Uterus (tissue), 4 donors: Measurements from ENCODE around the gene RHBDL2. TPM values are rescaled to one million over a fixed set of nuclear protein-coding genes. Genes with fewer than 3 reads are reported as not detected.
"Not testable (repeated sequence)": the region's sequence is repeated elsewhere in the genome, so short reads cannot be mapped to it uniquely, and the experiment has no call there.

Experiments
- DNase-seq, 2 donors: peaks; one replicate each; pipeline ENCODE4 v3.0.0-alpha.2; 2019 to 2020
- H3K27ac ChIP-seq, 2 donors: fragments of 200-600 bp; sonication (generic); 1 replicate in 1 of 2; 2 replicates in 1 of 2; pipeline ENCODE4 v1.5.1; 2016 to 2018
- H3K27me3 ChIP-seq, 2 donors: fragments of 200-600 bp; sonication (generic); one replicate each; pipeline ENCODE4 v1.5.1; 2018 to 2019; ENCODE audit warnings: control low read depth in 1 of 2
- H3K36me3 ChIP-seq, 2 donors: fragments of 200-600 bp; sonication (generic); one replicate each; pipeline ENCODE4 v1.5.1; 2019; ENCODE audit warnings: control low read depth in 1 of 2
- H3K4me1 ChIP-seq, 2 donors: fragments of 200-600 bp; sonication (generic); one replicate each; pipeline ENCODE4 v1.5.1; 2018 to 2019; ENCODE audit warnings: control low read depth in 1 of 2
- H3K4me3 ChIP-seq, 2 donors: fragments of 200-600 bp; sonication (generic); 1 replicate in 1 of 2; 2 replicates in 1 of 2; pipeline ENCODE4 v1.5.1; 2018 to 2019; ENCODE audit warnings: mild to moderate bottlenecking in 1 of 2
- H3K9me3 ChIP-seq, 2 donors: fragments of 200-600 bp; sonication (generic); one replicate each; pipeline ENCODE4 v1.5.1; 2019; ENCODE audit warnings: control low read depth in 1 of 2
- CTCF ChIP-seq, 4 experiments: fragments of 200-600 bp in 2 of 4; fragments of 450-650 bp in 2 of 4; sonication (generic) in 2 of 4; IDR thresholded peaks; one replicate each; pipeline ENCODE4 v1.5.1; 2016 to 2019; ENCODE audit warnings: antibody characterized with exemption in 4 of 4, mild to moderate bottlenecking in 2 of 4, moderate library complexity in 1 of 4
- POLR2A ChIP-seq, 2 donors: fragments of 450-650 bp; IDR thresholded peaks; one replicate each; pipeline ENCODE4 v1.6.1; 2016; ENCODE audit warnings: antibody characterized with exemption in 2 of 2, mild to moderate bottlenecking in 1 of 2, moderate library complexity in 1 of 2
- intact Hi-C: fragments of 100-400 bp; cut with DNase I; formaldehyde crosslinking; loops from one replicate; pipeline ENCODE4 v1.15.1; 2023; ENCODE audit warnings: low total_unique reads
- total RNA-seq, 4 donors: library from RNA; depleted of rRNA in 3 of 4; stranded (reverse); fragments of >200 nt in 3 of 4; gene quantifications; one replicate each; pipeline versions ENCODE4 v1.1.0 to v1.2.4, GENCODE V29; 2014 to 2023
- donor health status: DM: yes; HTN: yes; CAD: no.

The RHBDL2 gene
- total RNA-seq, 4 donors from 2014 or later: 1.2 TPM; not detected in 3

DNA sequence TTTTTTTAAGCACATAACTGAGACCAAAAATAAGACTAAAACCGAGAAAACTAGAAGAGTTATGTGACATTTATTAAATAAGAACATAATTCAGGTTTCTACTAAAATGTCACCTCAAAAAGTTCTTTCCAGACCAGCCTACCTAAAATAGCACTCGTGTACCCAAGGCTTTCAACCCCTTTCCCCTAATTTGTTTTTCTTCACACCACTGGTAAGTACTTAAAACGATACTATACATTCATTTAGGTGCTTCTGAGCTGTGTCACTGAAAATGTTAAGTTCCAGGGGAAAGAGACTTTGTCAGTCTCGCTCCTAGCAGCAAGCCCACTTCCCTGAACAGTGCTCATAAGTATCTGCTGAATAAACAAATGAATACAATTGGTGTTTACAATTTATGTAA lies 88.8 kb downstream of the RHBDL2 start:
- H3K9me3 ChIP-seq: no peaks in the 10 kb centered on the region
- TF ChIP-seq POLR2A (IDR thresholded peaks at IDR 0.05) (no peak), CTCF (IDR thresholded peaks at IDR 0.05) (no peak)
- H3K4me3 ChIP-seq: no peak overlapping the region
- DNase-seq: no peak
- no peaks in the 10 kb centered on the region for H3K27me3 ChIP-seq
- H3K36me3 ChIP-seq: no peaks in the 10 kb centered on the region
- H3K4me1 ChIP-seq: peaks cover 0 to 3% of the 10 kb centered on the region in 2 donors
- no peak overlapping the region for H3K27ac ChIP-seq
- intact Hi-C loops: no loop called here

DNA sequence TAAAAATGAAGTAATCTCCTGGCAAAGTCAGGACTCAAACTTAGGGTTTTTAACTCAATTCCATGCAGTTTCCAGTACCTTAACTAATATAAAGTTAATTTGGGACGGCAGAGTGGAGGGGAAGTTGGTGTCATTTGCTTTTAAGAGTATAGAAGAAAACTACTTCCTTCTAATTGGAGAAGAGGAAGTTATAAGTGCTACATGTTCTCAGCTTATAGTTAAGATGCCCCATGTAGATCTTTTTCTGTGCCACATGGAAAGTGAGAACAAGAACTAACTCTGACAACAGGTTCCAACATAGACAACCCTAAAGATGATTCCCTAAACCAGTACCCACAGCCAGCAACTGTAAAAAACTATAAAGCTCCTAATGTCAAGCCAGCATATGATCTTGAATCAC lies 93.6 kb downstream of the RHBDL2 start:
- Histone ChIP-seq H3K4me1 (no peaks in the 10 kb centered on the region), H3K9me3 (no peaks in the 10 kb centered on the region), H3K36me3 (no peaks in the 10 kb centered on the region), H3K4me3 (no peak overlapping the region), H3K27ac (no peak overlapping the region), H3K27me3 (no peaks in the 10 kb centered on the region)
- intact Hi-C loops: no loop called here
- DNase-seq: no peak
- no peak for TF ChIP-seq CTCF (IDR thresholded peaks at IDR 0.05)

GRCh38 chr1:38846210-38846609 lies 95.4 kb downstream of the RHBDL2 start:
- Histone ChIP-seq H3K4me1 (no peaks in the 10 kb centered on the region), H3K27ac (no peak overlapping the region), H3K36me3 (no peaks in the 10 kb centered on the region), H3K4me3 (no peak overlapping the region), H3K9me3 (no peaks in the 10 kb centered on the region), H3K27me3 (no peaks in the 10 kb centered on the region)
- TF ChIP-seq CTCF (IDR thresholded peaks at IDR 0.05) (no peak), POLR2A (IDR thresholded peaks at IDR 0.05) (no peak)
- intact Hi-C loops: no loop called here
- DNase-seq: no peak

DNA sequence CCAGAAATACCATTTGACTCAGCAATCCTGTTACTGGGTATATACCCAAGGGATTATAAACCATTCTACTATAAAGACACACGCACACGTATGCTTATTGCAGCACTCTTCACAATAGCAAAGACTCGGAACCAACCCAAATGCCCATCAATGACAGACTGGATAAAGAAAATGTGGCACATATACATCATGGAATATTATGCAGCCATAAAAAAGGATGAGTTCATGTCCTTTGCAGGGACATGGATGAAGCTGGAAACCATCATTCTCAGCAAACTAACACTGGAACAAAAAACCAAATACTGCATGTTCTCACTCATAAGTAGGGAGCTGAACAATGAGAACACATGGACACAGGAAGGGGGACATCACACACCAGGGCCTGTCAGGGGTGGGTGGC lies 96.5 kb downstream of the RHBDL2 start:
- H3K4me3 ChIP-seq, H3K27ac ChIP-seq, H3K36me3 ChIP-seq, intact Hi-C loops, H3K27me3 ChIP-seq, H3K4me1 ChIP-seq, DNase-seq, H3K9me3 ChIP-seq: not testable (repeated sequence)

DNA sequence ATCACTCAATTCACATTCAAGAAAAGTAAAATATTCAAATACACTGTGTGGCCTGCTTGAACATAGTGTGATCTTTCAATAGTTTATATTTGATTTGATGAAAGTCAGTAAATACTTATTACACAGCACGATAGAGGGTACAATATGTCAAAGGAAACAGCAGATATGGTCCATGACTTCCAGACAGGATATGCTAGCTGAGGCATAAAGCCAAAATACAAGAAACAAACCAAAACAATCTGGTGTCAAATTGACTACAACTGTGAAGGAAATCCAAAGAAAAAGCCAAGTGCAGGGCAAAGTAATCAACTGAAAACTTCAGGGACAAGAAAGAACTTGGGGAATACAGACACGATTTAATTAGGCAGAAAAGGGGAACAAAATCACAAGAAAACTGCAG lies 101.3 kb downstream of the RHBDL2 start:
- H3K4me1 ChIP-seq: no peaks in the 10 kb centered on the region

More for the DNA sequence above, 101.3 kb downstream of the RHBDL2 start:
- Histone ChIP-seq H3K9me3 (no peaks in the 10 kb centered on the region), H3K27ac (no peak overlapping the region), H3K36me3 (no peaks in the 10 kb centered on the region), H3K27me3 (no peaks in the 10 kb centered on the region), H3K4me3 (no peak overlapping the region)
- no peak for TF ChIP-seq CTCF (IDR thresholded peaks at IDR 0.05)
- no peak for TF ChIP-seq POLR2A (IDR thresholded peaks at IDR 0.05)
- DNase-seq: no peak
- intact Hi-C loops: no loop called here
